NCI-H2171 (cell line): ENCODE data around the gene HES4.

Experiments used
- DNase-seq: peaks from one replicate; lab custom pipeline; 2025; lab: John Stamatoyannopoulos, UW

Gene HES4

DNA sequence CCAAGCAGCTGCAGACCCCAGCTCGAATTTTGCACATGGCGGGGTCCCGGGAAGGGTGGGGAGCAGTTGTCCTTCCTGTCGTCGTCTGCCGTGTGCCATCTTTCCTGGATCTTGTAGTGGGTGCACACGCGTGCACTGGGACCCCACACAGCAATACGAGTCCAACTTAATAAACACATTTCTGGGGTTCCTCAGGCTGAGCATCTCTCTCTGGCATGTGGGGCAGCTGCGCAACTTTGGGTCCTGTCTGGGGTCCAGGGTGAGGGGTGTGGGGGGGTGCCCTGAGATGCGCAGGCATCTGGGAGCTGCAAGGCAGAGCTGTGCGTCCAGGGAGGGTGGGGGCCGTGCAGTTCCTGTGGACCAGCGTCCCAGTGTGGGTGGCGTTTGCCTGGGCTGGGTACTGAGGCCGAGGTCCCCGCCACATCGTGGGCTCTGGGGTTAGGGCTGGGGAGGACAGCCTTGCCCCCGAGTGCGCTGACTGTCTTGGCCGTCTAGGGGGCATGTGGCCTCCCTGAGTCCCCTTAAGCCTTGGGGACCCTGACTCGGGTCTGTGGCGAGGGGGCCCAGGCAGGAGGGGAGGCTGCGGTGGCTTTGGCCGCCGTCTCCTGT, 34.3 kb downstream of the HES4 start:
- no peak for DNase-seq

- DNase-seq, result no peak
Measured at GRCh38 chr1:964691-965525, 35.0 kb downstream of the HES4 start.

DNA sequence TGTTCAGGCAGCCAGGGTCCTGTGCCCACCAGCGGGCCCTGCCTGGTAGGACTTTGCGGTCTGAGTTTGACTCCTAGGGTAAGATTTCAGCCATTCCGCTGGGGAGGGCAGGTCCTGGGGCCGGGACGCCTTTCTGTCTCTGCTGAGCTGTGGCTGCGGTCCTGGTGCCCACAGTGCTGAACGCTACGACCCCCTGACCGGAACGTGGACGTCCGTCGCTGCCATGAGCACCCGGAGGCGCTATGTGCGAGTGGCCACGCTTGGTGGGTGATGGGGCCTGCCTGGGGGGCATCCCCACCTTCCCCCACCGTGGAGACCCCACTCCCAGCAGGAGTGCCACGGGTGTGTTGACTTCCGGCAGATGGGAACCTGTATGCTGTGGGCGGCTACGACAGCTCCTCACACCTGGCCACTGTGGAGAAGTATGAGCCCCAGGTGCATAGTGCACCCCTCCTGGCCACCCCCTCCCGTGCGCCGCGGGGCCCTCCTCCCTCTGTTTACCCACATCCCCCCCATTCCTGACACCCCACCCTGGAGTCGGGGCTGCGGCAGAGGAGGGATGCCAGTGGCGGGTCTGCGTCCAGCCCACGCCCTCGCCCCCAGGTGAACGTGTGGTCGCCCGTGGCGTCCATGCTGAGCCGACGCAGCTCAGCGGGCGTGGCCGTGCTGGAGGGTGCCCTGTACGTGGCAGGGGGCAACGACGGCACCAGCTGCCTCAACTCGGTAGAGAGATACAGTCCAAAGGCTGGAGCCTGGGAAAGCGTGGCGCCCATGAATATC, 36.0 kb downstream of the HES4 start:
- no peak for DNase-seq

DNA sequence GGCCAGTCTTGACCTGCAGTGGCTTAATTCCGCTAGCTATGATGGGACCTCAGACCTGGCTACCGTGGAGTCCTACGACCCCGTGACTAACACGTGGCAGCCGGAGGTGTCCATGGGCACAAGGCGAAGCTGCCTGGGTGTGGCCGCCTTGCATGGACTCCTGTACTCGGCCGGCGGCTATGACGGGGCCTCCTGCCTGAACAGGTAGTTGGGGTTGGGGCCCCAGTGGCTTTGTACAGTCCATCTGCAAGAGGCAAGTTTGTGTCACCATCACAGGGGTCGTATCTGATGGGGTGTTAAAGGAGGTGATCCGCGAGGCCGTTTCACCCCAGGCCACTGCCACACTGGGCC, 36.6 kb downstream of the HES4 start:
- DNase-seq, result no peak

- no peak for DNase-seq
Measured at GRCh38 chr1:962381-963300, 37.3 kb downstream of the HES4 start.

DNA sequence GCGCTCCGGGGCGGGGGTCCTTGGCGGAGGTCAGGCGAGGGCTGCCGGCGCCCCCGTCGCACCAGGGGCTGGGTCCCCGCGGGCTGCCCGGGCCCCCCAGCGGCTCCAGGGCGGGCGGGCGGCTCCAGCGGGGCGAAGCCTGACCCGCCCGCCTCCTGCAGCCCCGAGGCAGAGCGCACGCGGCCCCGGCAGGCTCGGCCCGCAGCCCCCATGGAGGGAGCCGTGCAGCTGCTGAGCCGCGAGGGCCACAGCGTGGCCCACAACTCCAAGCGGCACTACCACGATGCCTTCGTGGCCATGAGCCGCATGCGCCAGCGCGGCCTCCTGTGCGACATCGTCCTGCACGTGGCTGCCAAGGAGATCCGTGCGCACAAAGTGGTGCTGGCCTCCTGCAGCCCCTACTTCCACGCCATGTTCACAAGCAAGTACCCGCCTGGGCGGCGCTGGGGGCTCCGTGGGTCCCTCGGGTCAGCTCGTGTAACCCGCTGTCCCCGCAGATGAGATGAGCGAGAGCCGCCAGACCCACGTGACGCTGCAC, 38.7 kb downstream of the HES4 start:
- no peak for DNase-seq

GRCh38 chr1:960363-961131, 39.4 kb downstream of the HES4 start, which contains the start of gene KLHL17:
Gene KLHL17, plus strand, starts transcription at chr1:960584. Its CDS starts 110 bp downstream, at chr1:960694.
- DNase-seq, result peak; percentile 75

- no peak for DNase-seq
Measured at GRCh38 chr1:959731-960362, 40.0 kb downstream of the HES4 start.

DNA sequence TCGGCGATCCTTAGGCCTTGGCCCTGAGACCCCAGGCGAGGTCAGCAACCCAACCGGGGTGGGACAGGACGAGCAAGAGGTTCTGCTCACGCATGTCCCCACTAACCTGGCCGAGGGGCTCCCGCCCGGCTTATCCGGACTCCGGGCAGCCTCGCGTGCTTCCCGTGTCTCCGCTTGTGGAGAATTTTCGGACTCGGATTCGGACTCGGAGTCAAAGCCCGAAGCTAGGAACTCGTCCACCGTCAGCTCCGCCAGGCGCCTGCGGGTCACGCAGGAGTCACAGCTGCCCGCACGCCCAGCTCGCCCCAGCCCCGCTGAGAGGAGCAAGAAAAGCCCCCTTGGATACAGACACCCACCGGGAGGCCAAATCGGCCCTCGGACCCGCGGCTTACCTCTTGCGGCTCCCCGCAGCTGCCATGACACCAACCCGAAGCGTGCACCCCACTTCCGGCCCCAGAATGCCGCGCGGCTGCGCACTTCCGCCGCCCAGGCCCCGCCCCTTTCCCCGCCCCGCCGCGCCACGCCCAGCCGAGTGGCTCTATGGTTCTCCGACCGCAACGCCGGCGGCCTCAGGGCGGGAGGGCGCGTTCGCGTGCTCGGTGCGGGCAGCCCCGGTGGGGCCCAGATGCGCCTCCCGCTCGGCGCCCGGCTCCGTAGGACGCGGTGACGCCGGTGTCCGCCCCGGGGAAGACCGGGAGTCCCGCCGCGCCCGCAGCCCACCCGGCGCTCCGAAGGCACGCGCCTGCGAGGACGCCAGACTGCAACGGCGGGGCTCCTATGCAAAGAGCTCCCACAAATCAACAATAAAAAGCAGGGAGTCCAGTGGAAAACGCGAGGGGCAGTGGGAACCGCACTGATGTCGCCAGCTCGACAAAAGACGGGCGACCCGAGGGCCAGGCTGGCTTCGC, 40.8 kb downstream of the HES4 start, which contains the start of gene NOC2L:
TSS of gene NOC2L (minus strand) at position 434 of the 908 bp plus-strand sequence. CDS start at position 418, 16 bp downstream.
- DNase-seq, result peak; percentile 80

GRCh38 chr1:956636-957035, 43.3 kb downstream of the HES4 start:
- no peak for DNase-seq

DNA sequence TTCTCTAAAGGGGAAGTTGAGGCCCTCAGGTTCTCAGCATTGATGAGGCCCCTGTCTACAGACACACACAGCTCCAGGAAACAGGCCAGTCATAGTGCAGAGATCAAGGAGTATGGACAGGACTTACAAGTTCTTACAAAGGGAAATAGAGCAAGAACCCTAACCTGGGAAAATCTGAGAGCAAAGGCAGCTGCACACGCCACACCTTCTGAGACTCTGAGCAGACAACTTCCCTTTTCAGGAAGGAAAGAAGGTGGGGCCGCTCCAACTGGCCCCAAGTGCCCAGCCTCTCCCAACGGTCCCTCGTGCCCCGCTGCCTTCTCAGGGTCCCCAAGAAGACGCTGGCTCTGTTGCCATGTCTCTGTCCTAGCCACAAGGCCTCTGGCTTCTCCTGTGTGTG, 44.4 kb downstream of the HES4 start:
- DNase-seq, result no peak

DNA sequence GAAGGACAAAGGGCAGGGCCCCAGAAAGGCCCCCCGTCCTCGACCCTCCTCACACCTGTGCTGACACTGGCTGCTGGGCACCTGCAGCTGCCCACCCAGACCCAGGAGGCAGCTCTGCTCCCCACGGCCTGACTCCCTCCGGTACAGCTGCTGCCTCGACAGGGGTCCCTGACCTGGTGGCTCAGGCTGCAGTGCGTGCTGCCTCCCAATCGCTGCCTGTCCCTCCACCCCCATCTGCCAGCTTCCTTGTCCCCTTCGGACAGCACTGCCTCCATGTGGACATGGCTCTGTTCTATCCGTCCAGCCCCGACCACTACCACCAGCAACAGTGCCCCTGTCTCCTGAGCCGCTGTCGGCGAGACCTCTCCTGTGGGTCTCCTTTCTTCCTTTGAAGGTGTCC, 45.0 kb downstream of the HES4 start:
- DNase-seq, result no peak

GRCh38 chr1:953524-954320, 46.2 kb downstream of the HES4 start:
- no peak for DNase-seq

DNA sequence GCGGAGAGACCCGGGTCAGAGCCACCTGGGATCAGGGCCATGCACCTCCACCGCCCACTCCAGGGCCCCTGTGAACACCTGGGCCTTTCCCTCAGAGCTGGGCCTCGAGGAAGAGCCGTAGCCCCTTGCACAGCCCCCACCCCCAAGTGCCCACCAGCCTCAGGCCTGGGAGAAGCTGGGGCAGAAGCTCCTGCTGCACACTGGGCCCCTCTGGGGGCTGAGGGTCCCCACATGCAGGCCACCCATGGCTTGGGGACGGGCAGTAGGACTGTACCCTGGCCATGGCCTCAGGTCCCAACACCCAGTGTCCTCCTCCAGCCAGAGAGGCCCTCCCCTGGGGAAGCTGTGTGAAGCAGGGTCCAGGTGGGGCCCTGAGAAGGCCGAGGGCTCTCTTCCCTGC, 47.3 kb downstream of the HES4 start:
- no peak for DNase-seq

DNA sequence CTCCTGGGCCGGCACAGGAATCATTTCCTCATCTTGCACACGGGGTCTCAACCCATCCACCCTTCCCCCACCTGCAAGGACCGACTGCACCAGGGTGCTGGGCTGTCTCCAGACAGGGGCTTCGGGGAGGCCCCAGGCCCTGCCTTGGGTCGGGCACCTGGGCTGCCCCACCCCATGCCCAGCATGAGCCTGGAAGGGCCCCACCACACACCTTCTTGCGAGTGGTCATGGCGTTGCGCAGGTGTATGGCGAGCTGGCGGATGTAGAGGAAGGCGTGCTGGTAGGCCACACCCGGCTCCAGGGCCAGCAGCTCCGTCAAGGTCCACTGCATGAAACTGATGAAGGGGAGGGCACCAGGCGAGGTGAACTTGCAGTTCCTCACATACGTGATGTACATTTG, 47.7 kb downstream of the HES4 start:
- no peak for DNase-seq

- DNase-seq, result no peak
Measured at GRCh38 chr1:951364-951763, 48.5 kb downstream of the HES4 start.

DNA sequence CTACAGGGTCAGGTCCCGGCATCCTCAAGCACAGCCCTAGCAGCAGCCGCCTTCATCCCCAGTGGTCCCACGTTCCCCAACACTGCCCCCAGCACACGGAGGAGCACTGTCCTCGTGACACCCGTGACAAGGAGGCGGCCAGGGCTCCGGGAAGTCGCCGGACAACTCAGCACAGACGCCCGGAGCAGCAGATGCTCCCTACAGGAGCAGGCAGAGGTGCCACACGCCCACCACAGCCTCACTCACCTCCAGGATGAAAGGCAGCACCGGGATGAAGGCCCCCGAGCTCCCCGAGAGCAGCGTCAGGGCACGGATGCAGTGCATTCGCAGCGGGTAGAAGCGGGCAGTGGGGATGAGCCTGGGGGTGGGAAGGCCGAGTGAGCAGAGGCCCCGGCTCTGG, 49.0 kb downstream of the HES4 start:
- no peak for DNase-seq

- no peak for DNase-seq
Measured at GRCh38 chr1:950268-950667, 49.6 kb downstream of the HES4 start.
